ENCODE data around the gene LRRC74B.

LRRC74B gene

DNA sequence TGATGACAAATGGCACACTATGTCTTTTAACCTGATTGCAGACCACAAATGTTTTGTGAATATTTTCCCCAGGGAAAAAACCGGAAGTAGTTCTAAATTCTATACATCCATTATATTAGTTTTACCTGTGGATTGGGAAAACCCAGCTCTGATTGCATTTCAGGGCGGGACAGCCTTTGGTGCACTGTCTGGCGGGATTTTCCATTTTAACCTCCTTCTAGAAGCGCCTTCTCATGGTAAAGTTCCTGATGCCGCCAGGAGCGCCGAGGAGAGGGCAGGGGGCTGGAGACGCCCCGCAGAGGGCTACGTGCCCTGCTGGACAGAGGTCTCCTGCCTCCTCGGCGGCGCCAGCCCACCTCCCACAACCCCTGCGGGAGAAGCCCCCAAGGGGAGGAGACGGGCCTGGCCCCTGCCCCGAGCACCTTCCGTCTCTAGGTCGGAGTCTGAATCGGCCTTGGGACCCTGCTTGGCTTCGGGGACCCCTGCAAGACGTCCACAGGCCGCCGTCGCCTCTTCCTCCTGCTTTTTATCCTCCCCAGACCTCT is 32.0 kb upstream of the LRRC74B start:
- no peak for DNase-seq (ENCODE audit: extremely low read depth in 1 of 2, low read depth in 1 of 2)

DNA sequence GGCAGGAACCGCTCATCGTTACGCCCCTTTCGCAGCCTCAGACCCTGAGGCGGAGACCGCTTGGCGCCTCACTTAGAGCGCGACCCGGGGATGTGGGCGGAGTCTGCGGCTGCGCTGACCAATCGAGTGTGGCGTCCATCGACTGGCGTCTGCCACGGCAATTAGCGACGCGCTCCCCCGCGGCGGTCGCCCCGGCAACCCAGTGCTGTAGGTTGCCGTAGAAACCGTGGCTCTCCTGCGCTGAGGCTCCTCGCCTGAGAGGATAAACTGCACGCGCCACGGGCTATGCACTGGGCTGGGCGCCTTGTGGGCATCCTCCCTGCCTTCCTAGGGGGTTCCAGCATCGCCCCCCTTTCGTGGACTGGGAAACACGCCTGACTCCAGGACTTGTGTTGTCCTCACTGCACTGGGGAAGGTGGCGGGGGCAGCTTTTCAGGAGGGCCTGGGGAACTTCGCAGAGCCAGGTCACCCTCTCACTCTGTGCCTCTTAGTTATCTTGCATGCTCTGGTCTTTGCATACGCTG is 31.5 kb upstream of the LRRC74B start:
- peak; percentile 88 to 89 for DNase-seq (ENCODE audit: extremely low read depth in 1 of 2, low read depth in 1 of 2)

DNA sequence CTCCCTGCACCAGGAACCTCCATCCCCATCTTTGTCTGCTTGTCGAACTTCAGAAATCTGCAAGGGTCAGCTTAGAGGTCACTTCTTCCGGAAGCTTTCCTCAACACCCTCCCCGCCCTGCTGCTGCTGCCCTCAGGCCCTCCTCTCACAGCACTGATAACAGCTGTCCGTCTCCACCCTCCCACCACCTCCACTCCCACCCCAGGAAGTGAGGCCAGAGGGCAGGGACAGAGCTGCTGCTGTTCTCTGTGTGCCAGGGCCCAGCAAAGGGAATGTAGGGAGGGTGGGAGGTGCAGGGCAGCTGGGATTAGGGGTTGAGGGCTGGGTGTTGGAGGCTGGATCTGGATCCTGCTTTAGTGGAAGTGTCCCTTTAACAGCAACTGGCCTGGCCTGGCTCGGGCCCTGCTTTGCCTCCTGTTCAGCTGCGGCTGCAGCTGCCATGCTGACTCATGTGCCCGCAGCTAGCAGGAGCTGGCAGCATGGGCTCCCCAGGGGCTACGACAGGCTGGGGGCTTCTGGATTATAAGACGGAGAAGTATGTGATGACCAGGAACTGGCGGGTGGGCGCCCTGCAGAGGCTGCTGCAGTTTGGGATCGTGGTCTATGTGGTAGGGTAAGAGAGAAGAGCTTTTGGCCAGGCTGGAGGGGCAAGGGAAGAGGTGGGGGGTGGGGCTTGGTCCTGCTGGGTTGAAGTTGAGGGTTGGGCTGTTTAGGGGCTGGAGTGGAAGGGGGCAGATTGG is 30.9 kb upstream of the LRRC74B start, which contains the start of gene P2RX6:
P2RX6 (plus strand) TSS at position 440 of the 740 bp plus-strand sequence; CDS start at position 450, 10 bp downstream.
- no peak for DNase-seq (ENCODE audit: extremely low read depth in 1 of 2, low read depth in 1 of 2)

DNA sequence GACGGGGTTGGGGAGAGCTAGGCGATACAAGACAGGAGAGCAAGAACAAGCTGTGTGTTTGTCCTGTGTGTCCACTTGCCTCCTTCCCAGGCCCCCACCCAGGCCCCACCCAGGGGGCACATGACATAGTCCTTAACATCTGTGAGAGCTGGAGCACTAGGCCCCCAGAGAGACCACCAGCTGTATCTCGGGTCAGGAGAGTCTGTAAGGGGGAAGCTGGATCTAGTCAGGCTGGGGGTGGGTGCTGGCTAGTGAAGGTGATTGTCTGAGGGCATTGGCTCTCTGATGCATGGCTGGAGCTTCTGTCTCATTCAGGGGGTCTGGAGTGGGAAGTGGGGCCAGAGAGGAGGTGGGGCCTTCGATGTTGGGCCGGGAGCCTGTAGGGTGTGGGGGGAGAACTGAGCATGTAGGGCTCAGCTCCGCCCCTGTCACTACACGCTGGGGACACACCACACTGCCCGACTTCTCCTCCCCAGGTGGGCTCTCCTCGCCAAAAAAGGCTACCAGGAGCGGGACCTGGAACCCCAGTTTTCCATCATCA is 30.2 kb upstream of the LRRC74B start:
- DNase-seq (ENCODE audit: extremely low read depth in 1 of 2, low read depth in 1 of 2) = no peak

DNA sequence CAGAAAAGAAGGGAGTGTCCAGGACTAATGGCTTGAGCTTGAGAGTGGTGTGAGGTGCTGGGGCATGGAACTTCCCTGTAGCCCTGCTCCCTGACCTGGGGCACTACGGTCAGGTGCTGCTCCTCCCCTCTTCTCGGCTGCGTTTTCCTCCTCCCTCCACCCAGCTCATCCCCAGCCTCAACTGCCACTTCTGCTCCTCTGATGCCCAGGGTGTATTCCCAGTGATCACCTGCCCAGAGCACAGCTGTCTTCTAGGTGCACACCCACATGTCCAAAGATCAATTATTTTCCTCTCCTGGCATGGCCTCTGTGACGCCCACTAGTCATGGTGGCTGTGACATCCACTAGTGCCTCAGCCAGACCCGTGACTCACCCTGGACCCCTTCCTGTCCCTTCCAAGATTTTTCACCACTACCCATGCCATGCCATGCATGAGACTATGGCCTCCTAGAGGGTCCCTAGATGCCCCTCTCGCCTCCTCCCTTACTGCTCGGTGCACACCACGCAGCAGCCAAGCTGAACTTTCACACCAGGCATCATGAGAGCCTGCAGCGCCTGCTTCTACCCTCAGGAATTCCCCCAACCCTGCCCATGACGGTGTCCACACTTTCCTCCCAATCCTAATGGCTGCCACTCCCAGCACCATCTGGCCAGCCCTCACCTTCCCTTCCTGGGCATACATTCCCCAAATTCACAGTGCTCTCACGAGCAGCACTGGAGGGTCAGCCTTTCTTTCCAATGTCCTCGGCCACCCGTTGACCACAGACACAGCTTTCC is 28.9 kb upstream of the LRRC74B start:
- DNase-seq (ENCODE audit: extremely low read depth in 1 of 2, low read depth in 1 of 2) = no peak

DNA sequence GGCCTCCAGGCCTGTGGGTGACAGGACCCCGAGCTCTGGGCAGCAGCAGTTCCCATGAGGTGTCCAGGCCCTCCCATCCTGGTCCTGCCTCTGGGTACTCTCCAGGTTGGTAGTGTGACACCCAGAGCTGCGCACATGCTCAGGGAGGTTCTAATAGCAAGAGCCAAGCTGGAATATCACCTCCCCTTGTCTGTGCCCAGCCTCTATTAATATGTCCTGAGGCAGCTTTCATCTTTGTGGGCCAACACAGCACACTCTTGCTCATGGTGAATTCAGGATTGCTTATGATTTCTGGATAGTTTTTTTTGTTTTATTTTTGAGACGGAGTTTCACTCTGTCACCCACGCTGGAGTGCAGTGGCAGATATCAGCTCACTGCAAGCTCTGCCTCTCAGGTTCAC is 27.4 kb upstream of the LRRC74B start:
- DNase-seq (ENCODE audit: extremely low read depth in 1 of 2, low read depth in 1 of 2) = no peak

DNA sequence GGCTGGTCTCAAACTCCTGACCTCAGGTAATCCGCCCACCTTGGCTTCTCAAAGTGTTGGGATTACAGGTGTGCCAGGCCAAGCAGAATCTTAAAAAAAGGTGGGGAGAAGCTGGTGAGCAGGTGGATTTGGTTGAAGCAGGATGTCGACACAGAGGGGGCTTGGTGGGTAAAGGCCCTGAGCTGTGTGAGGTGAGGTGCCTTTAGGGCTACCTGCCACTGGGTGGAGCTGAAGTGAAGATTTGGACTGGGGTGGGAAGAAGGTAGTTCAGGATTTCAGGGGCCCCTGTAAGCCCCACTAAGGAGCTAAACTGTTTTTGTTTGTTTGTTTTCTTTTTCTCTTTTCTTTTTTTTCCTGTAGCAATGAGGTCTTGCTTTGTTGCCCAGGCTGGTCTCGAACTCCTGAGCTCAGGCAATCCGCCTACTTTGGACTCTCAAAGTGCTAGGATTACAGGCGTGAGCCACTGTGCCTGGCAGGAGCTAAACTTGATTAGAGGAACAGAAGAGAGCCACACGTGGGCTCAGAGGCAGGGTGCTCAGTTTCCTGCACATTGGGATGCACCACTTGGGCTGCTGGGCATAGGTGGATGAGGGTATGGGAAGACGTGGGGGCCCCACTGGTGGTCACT is 24.8 kb upstream of the LRRC74B start:
- no peak for DNase-seq (ENCODE audit: extremely low read depth in 1 of 2, low read depth in 1 of 2)

DNA sequence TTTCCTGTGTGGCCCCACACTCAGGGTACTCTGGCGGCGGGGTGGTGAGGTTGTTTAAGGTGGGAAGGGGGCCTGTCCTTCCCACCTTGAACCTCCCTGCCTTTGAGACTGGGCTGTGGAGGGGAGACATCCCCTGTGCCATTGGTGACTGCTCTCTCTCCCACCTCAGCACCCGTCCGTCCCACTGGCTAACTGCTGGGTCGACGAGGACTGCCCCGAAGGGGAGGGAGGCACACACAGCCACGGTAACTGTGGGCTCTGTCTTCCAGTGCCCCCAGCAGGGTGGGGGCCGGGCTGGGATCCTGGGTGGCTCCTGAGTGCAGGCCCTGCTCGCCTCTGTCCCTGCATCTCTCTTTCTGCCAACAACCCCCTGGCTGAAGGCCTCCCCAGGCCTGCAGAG is 23.2 kb upstream of the LRRC74B start:
- DNase-seq (ENCODE audit: extremely low read depth in 1 of 2, low read depth in 1 of 2) = no peak

DNA sequence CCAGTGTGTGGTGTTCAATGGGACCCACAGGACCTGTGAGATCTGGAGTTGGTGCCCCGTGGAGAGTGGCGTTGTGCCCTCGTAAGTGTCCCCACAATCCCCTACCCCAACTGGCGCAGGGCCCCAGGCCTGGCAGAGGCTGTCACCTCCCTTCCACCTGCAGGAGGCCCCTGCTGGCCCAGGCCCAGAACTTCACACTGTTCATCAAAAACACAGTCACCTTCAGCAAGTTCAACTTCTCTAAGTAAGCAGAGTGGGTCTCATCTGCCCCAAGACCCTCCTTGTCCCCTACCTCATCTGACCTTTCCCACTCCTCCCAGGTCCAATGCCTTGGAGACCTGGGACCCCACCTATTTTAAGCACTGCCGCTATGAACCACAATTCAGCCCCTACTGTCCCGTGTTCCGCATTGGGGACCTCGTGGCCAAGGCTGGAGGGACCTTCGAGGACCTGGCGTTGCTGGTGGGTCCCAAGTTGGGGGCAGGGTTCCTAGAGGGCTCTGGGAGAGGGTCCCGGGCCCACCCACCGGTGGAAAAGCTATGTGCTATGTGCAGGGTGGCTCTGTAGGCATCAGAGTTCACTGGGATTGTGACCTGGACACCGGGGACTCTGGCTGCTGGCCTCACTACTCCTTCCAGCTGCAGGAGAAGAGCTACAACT is 22.7 kb upstream of the LRRC74B start:
- DNase-seq (ENCODE audit: extremely low read depth in 1 of 2, low read depth in 1 of 2) = no peak

DNA sequence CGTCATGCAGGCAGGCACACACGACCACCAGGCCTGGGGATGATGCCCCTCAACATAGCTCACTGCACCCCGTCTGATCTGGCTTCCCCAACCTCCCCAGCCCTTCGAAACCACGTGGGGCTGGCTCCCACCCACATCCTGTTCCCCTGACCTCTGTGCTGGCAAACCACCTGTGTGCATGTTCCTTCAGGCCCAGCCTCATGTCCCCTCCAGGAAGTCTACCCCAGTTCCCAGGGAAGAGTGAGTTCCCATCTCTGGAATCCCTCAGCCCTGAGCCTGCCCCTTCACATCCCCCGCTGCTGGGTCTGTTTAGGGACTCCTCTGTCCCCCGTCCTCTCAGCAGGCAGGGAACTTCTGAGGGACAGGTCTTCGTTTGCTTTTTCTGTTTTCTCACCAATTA is 20.5 kb upstream of the LRRC74B start:
- DNase-seq (ENCODE audit: extremely low read depth in 1 of 2, low read depth in 1 of 2) = no peak

DNA sequence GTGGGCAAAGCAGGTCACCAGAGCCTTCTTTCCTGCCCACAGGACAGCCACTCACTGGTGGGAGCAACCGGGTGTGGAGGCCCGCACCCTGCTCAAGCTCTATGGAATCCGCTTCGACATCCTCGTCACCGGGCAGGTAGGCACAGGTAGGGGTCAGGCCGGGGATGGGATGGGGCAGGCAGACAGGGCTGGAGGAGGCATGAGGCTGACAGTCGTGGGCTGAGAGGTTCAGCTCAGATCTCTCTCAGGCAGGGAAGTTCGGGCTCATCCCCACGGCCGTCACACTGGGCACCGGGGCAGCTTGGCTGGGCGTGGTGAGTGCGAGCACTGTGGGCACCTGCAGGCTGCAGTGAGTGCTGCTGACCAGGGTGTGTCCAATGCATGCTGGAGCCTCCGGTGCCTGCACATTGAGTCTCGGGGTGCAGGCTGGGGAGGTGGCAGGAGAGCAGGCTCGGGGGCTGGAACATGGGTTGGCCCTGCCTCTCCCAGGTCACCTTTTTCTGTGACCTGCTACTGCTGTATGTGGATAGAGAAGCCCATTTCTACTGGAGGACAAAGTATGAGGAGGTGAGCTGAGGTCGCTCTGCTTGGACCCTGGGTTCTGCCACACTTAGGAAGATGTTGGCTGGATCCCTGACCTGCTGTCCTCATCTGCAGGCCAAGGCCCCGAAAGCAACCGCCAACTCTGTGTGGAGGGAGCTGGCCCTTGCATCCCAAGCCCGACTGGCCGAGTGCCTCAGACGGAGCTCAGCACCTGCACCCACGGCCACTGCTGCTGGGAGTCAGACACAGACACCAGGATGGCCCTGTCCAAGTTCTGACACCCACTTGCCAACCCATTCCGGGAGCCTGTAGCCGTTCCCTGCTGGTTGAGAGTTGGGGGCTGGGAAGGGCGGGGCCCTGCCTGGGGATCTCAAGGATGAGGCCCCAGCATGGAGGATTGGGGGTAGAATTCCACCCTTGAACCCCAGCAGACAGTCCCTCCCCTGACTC is 19.7 kb upstream of the LRRC74B start:
- DNase-seq (ENCODE audit: extremely low read depth in 1 of 2, low read depth in 1 of 2) = no peak

DNA sequence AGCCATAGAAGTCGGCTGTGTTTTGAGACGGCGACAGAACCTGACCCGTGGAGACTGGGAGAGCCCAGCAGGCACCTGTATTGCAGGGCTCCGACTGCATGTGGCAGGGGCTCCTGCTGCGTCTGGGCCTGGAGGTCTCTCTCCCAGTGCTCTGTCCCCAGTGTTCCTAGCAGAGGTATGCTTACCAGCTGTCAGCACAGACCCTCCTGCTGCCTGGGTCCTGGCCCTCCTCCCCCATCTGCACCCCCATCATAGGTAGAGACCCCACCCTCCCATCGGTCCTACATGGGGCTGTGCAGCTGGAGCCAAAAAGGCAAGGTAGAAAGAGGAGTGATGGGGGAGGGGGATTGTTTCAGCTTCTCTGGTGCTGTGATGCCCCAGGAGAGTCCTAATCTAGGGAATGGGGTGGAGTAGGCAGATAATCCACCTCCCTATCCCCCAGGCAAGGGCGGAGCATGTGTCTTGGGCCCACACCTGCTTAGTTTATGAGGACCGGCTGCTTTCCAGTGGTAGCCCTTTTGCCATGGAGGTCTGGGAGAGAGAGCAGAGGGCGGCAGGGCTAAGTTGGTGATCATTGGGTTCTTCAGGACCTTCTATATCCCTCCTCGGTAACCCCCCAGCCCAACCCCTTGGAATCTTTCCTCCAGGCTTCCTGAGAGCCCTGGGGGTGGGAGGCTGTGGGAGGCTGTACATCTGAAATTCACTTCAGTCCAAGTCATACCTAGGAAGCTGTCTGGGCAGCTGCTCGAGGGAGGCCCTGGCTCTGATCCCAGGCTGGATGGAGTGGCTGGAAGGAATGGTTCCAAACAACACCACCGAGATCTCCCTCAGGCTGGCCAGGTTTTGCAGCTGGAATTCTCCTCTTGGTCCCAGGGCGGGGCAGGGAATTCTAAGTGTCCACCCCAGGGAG is 18.7 kb upstream of the LRRC74B start:
- DNase-seq (ENCODE audit: extremely low read depth in 1 of 2, low read depth in 1 of 2) = no peak

DNA sequence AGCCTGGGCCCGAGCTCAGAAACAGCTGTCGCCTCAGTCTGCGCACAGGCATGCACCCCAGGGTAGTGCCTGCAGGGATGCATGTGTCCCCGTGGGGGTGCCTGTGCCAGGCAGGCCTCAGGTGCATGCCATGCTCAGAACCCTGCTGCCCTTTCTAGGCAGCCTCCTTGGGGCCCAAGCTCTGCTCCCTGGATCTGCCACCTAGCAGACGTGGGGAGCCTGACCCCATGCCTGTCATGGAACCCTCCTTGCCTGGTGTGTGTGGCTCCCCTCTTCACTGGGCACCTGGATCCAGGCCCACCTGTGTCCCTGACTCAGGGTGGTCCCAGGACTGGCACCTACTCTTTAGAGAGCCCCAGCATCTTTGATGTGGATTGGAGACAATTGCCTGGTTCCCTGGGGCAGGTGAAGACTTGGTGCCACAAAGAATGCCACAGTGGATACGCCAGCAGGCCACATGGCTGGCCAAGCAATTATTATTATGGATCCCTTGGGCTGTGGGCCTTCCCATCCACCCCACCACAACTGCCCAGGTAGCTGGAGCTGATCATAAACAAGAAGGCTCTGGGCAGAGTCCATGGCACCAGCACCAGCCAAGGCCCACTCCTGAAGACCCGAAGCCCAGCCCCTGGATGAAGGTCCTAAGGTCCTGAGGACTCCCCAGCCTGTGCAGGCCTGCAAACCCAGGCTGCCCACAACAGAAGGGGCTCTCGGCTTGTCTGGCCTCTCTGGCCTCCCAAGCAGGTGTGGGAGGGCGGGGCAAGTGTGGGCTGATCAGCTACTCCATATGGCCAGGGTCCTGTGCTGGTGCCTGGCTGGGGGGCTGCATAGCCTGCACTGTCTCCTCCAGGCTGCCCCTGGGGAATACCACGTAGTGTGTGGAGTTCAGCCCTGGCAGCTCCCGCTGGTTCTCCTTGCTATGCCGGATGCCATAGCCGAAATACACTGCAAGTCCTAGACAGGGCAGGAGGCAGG is 17.2 kb upstream of the LRRC74B start:
- no peak for DNase-seq (ENCODE audit: extremely low read depth in 1 of 2, low read depth in 1 of 2)

DNA sequence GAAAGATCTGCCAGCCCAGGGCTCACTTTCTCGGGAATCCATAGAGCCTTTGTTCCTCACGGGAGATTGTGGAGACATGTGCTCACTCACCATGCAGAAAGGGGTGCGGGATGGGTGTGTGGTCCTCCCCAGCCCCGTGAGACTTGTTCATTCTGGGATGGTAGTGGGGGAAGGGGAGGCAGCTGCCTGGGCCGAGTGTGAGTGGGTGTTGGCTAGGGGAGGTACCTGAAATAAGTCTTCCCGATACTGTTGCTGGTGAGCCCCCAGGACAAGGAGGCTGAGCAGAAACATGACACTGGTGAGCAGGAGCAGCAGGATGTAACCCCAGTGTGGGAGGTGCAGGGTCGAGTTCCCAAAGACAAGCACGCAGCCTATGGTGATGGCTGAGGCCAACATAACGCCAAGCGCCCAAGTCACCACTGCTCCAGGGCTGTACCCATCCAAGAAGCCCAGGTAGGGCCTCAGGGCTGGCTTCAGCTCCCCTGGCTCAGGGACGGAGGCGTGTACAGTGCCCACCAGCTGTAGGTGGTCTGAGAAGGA is 16.2 kb upstream of the LRRC74B start:
- DNase-seq (ENCODE audit: extremely low read depth in 1 of 2, low read depth in 1 of 2) = no peak

DNA sequence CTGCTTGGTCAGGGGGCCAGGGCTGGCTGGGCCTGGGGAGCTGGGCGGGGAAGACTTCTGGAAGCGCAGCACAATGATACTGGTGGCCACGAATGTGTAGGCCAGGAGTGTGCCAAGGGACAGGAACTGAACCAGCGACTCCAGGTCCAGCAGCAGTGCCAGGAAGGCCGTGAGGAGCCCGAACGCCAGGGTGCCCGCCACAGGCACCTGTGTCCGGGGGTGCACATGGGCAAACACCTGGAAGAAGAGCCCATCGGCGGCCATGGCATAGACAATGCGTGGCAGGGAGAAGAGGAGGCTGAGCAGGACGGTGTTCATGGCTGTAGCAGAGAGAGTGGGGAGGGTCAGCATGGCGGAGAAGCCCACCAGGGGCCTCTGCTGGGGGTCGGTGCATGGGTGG is 15.7 kb upstream of the LRRC74B start:
- no peak for DNase-seq (ENCODE audit: extremely low read depth in 1 of 2, low read depth in 1 of 2)

DNA sequence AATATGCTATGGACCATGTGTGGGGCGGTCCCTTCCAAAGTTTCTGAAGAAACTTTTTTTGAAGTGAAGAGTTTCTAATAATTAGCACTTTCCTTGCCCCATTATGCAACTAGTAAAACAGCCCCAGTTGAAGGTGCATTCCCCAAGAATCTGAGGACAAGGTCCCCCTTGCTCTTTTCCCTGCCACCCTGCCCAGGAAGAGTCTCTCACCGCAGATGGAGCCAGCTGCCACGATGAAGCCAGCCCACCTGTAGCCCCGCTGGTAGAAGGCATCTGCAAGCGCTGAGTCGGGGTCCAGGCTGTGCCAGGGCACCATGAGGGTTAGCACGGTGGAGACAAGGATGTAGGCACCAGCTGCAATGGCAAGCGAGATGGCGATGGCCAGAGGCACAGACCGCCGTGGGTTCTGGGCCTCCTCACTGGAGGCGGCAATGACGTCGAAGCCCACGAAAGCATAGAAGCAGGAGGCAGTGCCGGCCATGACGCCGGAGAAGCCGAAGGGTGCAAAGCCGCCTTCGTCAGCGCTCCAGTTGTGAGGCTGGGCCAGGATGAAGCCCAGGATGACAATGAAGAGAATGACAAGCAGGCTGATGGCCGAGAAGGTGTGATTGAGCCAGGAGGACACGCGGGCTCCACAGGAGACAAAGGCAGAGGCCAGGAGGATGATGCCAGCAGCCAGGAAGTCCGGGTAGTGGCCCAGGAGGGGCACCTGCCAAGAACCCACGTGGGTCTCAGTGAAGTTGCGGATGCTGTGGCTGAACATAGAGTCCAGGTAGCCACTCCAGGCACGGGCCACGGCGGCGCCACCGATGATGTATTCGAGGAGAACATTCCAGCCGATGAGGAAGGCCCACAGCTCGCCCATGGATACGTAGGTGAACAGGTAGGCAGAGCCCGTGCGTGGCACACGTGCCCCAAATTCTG is 14.9 kb upstream of the LRRC74B start:
- no peak for DNase-seq (ENCODE audit: extremely low read depth in 1 of 2, low read depth in 1 of 2)

All from stimulated activated CD8-positive, alpha-beta memory T cell treated with anti-CD3 and anti-CD28 coated beads, Interleukin-7, amount 100 ng/mL, for 48 hours (primary cell).